HG03442 (cell line): ENCODE measurements around the gene CBX8.
A peak's percentile ranks its signal among the peaks of the same experiment; 100 is the strongest.
"Not testable (repeated sequence)": the region's sequence is repeated elsewhere in the genome, so short reads cannot be mapped to it uniquely, and the experiment has no call there.

ENCODE experiments used
- ATAC-seq: cut with Tn5 transposase; IDR thresholded peaks from one replicate; pipeline ENCODE4 v1.9.1; 2021; ENCODE audit warnings: mild to moderate bottlenecking, moderate library complexity; ENCODE audit not compliant: unreplicated experiment

CBX8 gene

GRCh38 chr17:79781736-79782575 is 14.9 kb downstream of the CBX8 start:
- no peak for ATAC-seq

DNA sequence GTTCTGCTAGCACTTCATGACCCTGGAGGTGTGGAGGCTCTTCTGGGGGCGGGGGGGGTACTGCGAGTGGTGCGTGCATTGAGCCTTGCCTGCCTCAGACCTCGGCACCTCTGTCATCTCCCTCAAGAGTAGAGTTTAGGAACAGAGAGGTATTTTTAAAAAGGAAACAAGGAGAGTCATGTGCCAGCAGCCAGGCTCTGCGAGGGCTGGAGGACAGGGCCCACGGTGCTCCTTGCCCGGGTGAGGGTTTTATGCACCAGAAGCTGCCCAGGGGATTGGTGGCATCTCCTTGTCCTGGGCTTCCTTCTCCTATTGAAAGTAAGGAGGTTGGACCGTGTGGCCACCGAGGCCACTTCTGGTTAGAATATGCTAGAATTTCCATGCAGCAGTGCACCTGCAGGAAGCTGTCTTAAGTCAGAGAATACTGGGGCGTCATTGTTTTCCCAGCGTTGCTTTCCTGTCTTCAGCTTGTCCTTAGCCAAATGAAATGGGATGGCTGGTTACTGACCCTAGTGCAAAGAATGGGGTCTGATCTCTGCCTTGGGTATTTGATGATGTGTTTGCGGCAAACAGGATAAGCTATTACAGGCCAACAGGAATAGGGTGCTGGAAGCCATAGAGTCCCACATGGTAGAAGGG is 15.7 kb downstream of the CBX8 start:
- no peak for ATAC-seq

DNA sequence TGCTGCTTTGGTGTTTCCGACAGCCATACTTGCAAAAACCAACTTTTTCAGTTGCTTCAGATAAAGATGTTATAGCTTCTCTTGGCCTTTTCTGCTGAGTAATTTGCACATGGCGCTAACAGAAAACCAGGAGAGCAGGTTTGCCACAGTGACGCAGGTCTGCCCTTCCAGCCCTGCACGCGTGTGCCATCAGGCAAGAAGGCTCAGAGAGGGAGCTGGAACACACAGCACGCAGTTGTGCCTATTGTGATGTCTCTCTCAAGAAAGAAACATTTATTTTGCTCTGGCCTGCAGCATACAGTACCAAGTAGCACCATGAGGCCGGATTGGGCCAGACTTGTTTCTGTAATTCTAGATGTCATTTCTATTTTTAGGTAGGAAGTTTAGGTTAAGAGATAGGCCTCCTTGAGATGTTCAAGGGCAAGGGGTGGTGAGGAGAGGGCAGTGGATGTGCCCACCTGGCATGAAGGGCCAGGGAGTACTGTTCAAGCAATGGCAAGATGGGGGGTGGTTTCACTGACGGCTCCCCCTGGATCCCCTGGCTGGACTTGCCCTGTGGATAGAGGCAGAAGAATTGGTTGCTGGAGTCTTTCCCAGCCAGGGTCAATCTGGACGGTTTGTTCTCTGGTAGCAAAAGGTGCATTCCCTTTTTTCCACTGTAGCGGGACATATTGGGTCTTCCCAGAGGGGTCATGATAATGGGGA is 17.1 kb downstream of the CBX8 start:
- no peak for ATAC-seq

DNA sequence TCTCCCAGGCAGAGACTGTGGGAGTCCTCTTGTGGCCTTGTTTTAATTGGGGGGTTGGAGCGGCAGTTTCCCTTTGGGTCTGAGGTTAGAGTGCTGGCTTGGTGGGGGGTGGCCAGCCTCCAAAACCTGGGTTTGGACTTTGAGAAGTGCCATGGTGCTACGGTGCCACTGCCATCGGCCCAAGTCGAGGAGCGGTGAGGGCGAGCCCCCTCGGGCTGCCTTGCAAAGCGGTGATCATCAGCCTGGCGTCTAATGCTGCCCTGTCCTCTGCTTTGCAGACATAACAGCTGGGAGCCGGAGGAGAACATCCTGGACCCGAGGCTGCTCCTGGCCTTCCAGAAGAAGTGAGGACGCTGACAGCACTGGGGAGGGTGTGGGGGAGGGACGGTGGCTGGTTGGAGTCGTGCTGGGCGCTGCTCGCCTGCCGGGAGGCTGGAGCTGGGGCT is 17.8 kb downstream of the CBX8 start:
- no peak for ATAC-seq

GRCh38 chr17:79778504-79779083 is 18.3 kb downstream of the CBX8 start:
- ATAC-seq = peak; percentile 13

- peak; percentile 67 for ATAC-seq
These were observed 18.9 kb downstream of the CBX8 start, which contains the start of gene CBX2 for GRCh38 chr17:79777894-79778503. TSS of gene CBX2 (plus strand) at chr17:79778148. CDS start at chr17:79778236, 88 bp downstream.

DNA sequence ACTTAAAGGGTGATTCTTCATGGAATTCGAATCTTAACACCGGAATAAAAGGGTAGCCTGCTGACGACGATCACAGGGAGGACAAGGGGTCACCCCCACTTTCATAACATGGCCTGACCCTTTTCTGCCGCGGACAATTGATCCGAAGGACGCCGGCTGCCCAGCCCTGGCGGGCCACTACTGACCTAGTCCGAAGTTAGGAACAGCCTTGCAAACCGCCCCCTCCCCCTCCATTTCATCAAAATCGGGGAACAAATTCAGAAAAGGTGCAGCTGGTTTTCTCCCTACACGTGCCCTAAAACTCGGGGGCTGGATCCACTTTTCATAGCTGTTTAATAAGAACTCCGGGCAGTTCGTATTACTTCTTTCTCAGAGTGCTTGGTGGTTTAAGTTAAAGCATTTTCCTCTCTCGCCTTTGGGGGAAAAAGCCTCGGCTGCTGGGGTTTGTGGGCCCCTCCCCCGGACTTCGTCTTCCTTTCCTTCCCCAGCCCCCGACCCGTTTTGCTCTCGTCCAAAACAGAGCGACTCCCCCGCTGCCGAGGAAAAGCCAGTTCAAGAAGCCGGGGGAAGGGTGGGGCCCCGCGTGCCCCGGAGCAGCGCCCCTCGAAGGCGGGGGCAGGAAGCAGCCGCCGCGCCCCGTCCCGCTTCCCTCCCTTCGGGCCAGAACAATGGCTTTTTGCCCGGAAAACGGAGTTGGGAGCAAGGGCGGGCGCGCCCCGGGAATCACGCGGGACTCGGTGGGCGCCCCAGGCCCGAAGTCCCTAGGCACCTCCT is 19.6 kb downstream of the CBX8 start:
- ATAC-seq = no peak

DNA sequence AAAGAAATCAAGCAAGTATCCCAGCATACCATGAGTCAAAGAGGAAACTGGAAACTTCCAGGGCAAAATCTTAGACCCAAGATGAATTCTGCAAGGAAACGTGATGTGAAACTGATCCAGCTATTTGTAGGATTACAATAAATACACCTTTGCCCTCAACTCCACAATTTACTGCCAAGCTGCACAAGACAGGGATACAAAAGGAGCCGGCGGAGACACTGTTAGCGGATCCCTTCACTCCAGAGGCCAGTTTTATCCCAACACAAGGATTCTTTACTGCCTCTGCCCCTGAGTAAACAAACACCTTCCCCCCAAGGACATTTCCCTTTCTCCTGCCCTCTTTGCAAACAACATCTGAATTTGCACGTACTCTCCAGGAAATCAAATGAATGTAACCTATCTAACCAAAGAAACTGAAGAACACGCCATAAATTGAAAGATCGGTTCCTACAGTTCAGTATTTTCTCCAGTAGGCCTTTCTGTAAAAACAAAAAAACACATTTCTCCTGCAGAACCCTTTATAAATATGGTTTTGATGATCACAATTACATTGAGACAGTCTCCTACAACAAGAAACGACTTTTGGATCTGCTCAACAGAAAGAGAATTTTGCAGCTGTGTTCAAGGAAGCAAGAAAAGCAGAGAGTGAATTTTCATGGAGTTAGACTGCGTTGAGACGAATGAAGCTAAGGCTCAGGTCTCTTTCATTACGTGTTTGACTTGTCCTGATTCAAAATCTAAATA is 20.3 kb downstream of the CBX8 start:
- ATAC-seq = no peak

GRCh38 chr17:79775632-79776031 is 21.2 kb downstream of the CBX8 start:
- no peak for ATAC-seq

DNA sequence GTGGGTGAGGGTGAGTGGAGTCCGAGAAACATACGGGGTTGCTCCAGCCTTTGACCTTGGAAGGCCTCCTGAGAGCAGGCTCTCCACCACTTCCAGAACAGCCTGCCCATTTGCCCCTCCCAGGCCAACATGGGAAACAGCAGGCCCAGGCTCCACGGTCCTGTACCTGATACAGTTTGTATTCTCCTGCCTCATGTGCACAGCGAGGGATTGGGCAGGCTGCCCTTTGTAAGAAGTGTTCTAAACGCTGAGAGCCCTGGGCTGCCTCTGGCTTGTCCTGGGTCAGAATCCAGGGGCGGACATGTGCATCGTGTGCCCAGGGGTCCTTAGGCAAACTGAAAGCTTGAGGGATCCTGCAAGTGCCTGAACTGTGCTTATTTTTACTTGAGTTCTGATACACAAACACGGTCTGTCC is 22.3 kb downstream of the CBX8 start:
- ATAC-seq = no peak

DNA sequence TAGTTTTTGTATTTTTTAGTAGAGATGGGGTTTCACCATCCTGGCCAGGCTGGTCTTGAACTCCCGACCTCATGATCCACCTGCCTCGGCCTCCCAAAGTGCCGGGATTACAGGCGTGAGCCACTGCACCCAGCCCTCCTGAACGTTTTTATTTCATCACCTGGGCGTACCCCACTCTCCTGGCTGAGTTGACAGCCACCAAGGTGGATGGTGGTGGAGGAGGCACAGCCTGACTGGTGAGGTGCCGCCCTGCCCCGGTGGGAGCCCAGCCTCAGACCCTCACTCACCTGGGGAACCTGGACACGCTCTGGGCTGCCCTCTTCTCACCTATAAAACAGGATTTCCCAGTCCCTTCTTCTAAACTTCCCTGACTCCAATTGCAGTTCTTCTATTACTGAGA is 24.2 kb downstream of the CBX8 start:
- ATAC-seq = not testable (repeated sequence)

- no peak for ATAC-seq
These were observed 25.6 kb downstream of the CBX8 start for GRCh38 chr17:79771276-79771675.

GRCh38 chr17:79769570-79770506 is 27.0 kb downstream of the CBX8 start:
- ATAC-seq = no peak

GRCh38 chr17:79765708-79766107 is 31.2 kb downstream of the CBX8 start:
- no peak for ATAC-seq

GRCh38 chr17:79761894-79762589 is 34.8 kb downstream of the CBX8 start:
- ATAC-seq = no peak

DNA sequence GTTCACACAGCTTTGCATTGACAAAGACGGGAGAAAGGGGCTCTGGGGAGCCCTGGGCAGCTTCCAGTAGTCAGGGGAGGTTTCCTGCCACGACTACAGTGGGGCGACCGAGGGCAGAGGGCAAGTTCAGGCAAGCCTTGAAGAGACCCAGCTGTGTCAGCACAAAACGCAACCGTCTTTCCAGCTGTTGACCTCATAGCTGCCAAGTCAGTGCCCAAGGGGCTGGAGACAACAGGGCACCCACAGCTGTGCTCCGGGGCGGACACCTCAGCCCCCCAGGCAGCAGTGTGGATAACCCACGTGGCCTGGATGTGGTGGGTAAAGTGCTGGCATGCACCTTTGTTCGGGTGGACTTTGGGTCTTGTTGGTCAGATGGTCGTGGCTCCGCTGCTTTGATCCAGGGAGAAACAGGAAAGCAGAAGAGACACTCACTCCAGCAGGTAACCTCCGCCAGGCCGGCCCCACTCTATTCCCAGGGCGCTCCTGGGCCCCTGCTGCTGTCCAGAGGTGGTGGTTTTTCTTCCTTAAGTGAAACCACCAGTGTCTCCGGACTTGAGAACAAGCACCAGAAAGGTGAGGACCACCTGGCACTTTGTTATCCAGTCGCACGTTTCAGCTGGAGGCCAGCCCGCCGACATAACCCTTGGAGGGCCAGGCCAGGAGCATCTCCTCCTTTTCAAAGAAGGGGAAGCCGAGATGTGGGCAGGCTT is 36.5 kb downstream of the CBX8 start:
- no peak for ATAC-seq

DNA sequence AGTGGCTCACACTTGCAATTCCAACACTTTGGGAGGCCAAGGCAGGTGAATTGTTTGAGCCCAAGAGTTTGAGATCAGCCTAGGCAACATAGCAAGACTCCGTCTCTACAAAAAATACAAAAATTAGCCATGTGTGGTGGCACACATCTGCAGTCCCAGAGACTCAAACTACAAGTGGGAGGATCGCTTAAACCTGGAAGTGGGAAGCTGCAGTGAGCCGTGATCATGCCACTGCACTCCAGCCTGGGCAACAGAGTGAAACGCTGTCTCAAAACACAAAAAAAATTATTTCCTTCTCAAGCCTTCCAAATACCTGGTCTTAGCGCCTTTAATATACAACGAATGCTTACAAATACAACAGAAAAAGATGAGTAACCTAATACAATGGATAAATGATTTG is 38.6 kb downstream of the CBX8 start:
- ATAC-seq = no peak
